ENCODE data around the gene RND2.
A peak's percentile ranks its signal among the peaks of the same experiment; 100 is the strongest.
"Not testable (repeated sequence)": the region's sequence is repeated elsewhere in the genome, so short reads cannot be mapped to it uniquely, and the experiment has no call there.

Gene RND2, protein sequence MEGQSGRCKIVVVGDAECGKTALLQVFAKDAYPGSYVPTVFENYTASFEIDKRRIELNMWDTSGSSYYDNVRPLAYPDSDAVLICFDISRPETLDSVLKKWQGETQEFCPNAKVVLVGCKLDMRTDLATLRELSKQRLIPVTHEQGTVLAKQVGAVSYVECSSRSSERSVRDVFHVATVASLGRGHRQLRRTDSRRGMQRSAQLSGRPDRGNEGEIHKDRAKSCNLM

DNA sequence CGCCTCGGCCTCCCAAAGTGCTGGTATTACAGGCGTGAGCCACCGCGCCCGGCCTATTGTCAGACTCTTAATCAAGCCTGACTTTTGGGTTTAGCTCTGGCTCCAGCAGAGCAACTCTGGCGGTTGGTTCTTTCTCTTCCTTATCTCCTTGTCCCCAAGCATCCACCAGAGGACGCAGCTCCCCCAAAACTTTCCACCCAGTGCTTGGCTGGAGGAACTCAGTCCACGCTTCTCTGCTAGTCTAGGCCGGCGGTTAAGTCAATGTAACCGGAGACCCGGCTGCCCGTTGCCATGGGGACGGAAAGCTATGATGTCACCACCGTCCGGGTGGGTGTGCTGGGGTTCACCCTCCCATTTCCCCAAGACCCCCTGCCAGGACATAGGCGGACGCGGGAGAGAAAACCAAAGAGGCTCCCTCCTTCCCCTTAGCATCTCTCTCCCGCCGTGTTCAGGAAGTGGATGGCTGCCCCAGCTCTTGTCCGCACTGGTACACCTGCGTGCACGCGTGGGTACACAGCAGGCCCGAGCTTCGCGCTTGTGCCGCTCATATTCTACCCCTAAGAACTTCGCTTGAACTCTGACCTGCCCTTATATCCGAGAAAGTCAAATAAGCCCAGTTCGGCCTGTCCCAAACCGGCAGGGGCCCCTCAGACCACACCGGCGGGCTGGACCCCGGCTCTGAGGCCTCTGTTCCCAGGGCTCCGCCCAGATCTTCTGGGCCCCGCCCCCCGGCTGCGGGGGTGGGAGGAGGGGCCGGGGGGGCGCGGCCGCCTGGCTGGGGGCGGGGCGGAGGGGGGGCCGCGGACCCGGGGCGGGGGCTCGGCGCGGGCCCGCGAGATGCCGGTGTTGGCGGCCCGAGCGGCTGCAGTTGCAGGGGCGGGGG, at the start of gene RND2:
TSS of gene RND2 (plus strand) at position 825 of the 883 bp plus-strand sequence. CDS start 117 bp downstream, outside the sequence.
- H3K27me3 ChIP-seq (ENCODE audit: control insufficient read depth, insufficient read depth, low read length) = no peaks in the 10 kb centered on the region
- H3K4me1 ChIP-seq (ENCODE audit: control insufficient read depth, insufficient read depth, low read length) = peaks cover 16% of the 10 kb centered on the region
- no CpG with 5 or more reads among the region's 61 CpGs for WGBS (ENCODE audit: insufficient coverage, insufficient read length)
- H3K36me3 ChIP-seq (ENCODE audit: control insufficient read depth, insufficient read depth, low read length) = no peaks in the 10 kb centered on the region
- peak within 1 kb of the TSS; percentile 53 for H3K4me3 ChIP-seq (ENCODE audit: low read length)
- H3K27ac ChIP-seq (ENCODE audit: low read length) = no peak within 1 kb of the TSS
- DNase-seq (ENCODE audit: low read depth, low spot score) = peak; percentile 96
- no peaks in the 10 kb centered on the region for H3K9me3 ChIP-seq (ENCODE audit: control insufficient read depth, insufficient read depth, low read length)

DNA sequence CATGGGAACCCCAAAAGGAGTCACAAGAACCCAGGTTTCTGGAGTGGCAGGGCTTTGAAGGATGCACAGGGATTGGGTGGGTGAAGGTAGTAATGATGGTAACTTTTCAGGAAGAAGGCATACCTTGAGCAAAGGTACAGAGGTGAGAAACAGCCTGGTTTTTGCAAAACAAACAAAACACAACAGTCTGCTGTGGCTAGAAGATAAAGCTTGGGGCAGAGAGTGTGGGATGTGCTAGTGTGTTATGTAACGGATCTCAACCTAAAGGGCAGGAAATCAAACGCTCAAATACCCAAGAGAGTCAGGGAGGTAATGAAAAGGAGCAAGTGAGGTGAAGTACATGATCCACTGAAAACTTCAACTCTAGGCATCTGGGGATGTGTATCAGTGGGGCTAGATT, 49.8 kb upstream of the RND2 start:
- H3K9me3 ChIP-seq (ENCODE audit: control insufficient read depth, insufficient read depth, low read length) = no peaks in the 10 kb centered on the region
- WGBS (ENCODE audit: insufficient coverage, insufficient read length) = no CpG with 5 or more reads among the region's 2 CpGs
- H3K4me3 ChIP-seq (ENCODE audit: low read length) = no peak overlapping the region
- H3K4me1 ChIP-seq (ENCODE audit: control insufficient read depth, insufficient read depth, low read length) = peaks cover 3% of the 10 kb centered on the region; the same call in 1 of the 2 replicates
- no peak overlapping the region for H3K27ac ChIP-seq (ENCODE audit: low read length)
- H3K36me3 ChIP-seq (ENCODE audit: control insufficient read depth, insufficient read depth, low read length) = no peaks in the 10 kb centered on the region
- no peak for DNase-seq (ENCODE audit: low read depth, low spot score)
- no peaks in the 10 kb centered on the region for H3K27me3 ChIP-seq (ENCODE audit: control insufficient read depth, insufficient read depth, low read length)

DNA sequence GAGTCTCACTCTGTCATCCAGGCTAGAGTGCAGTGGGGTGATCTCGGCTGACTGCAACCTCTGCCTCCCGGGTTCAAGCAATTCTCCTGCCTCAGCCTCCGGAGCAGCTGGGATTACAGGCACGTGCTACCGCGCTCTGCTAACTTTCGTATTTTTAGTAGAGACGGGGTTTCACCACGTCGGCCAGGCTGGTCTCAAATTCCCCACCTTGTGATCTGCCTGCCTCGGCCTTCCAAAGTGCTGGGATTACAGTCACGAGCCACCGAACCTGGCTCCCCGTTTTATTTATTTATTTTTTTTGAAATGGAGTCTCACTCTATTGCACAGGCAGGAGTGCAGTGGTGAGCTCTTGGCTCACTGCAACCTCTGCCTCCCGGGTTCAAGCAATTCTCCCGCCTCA, 49.3 kb upstream of the RND2 start:
- H3K27ac ChIP-seq (ENCODE audit: low read length); DNase-seq (ENCODE audit: low read depth, low spot score): not testable (repeated sequence)
- no CpG with 5 or more reads among the region's 16 CpGs for WGBS (ENCODE audit: insufficient coverage, insufficient read length)

DNA sequence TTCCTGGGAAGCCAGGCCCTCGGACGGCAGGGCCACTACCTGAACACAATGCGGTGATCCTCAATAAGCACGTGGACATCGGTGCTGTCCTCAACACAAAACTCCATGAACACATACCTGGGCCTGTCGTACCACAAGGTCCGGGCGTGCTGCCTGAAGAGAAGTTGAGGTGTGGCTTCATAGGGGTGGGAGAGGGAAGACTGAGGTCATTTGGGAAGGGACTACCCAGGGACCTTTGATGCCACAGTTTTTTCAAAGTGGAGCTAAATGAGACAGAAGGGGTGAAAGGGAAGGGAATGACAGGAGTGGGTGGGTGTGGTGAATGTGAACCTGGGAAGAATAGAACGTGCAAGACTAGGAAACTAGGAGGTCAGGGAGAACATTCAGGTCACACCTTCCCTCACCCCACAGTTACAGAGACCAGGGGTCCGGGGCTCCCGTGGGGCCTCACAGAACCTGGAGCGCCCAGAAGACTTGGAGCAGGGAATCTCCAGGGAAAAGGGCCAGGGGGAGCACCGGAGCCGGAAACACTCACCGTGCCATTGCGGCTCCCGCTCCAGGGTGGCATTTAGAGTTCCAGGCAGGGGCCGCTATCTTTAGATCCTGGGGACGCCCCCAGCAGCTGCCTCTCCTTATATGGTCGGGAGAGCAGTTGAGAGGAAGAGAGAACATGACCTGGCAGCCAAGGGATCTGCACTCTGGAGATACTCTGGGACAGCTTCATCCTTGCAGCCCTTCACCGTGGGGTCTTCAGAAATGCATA, 45.3 kb upstream of the RND2 start, which contains the start of gene PTGES3L:
TSS of gene PTGES3L (minus strand) at position 570 of the 763 bp plus-strand sequence. CDS start at position 543, 27 bp downstream.
- Histone ChIP-seq H3K4me3 (ENCODE audit: low read length) (peak within 1 kb of the TSS; percentile 96), H3K36me3 (ENCODE audit: control insufficient read depth, insufficient read depth, low read length) (no peaks in the 10 kb centered on the region), H3K27me3 (ENCODE audit: control insufficient read depth, insufficient read depth, low read length) (no peaks in the 10 kb centered on the region), H3K9me3 (ENCODE audit: control insufficient read depth, insufficient read depth, low read length) (no peaks in the 10 kb centered on the region), H3K4me1 (ENCODE audit: control insufficient read depth, insufficient read depth, low read length) (peaks cover 3% of the 10 kb centered on the region; the same call in 1 of the 2 replicates), H3K27ac (ENCODE audit: low read length) (no peak within 1 kb of the TSS)
- no CpG with 5 or more reads among the region's 21 CpGs for WGBS (ENCODE audit: insufficient coverage, insufficient read length)
- DNase-seq (ENCODE audit: low read depth, low spot score) = no peak

More for the DNA sequence above, 49.3 kb upstream of the RND2 start:
- H3K4me1 ChIP-seq (ENCODE audit: control insufficient read depth, insufficient read depth, low read length); H3K4me3 ChIP-seq (ENCODE audit: low read length); H3K27me3 ChIP-seq (ENCODE audit: control insufficient read depth, insufficient read depth, low read length); H3K9me3 ChIP-seq (ENCODE audit: control insufficient read depth, insufficient read depth, low read length); H3K36me3 ChIP-seq (ENCODE audit: control insufficient read depth, insufficient read depth, low read length): not testable (repeated sequence)

DNA sequence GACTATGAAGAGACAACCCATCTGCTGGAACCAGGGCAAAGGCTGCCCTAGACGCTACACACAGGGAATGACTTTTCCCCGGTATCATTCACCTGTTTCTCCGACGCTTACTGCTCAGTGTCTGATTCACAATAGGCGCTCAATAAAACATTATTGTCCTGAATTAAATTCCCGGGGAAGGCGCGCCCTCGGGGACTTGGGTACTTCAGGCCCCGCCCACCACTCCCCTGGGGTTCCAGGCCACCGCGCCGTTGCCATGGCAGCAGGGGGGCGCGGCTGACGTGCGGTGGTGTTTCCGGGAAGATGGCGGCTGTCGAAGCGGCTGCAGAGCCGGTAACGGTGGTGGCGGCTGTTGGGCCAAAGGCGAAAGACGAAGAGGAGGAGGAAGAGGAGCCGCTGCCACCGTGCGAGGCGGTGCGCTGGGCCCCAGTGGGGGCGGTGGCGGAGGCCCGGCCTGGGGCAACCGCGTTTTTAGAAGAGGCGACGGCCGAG, 44.7 kb upstream of the RND2 start, which contains the start of gene RUNDC1:
TSS of gene RUNDC1 (plus strand) at position 292 of the 492 bp plus-strand sequence. CDS start at position 304, 12 bp downstream.
- peak within 1 kb of the TSS; percentile 96 for H3K4me3 ChIP-seq (ENCODE audit: low read length)
- peaks cover 3% of the 10 kb centered on the region; the same call in 1 of the 2 replicates for H3K4me1 ChIP-seq (ENCODE audit: control insufficient read depth, insufficient read depth, low read length)
- no peak for DNase-seq (ENCODE audit: low read depth, low spot score)
- H3K36me3 ChIP-seq (ENCODE audit: control insufficient read depth, insufficient read depth, low read length) = peaks cover 2% of the 10 kb centered on the region; the same call in 1 of the 2 replicates
- no peaks in the 10 kb centered on the region for H3K9me3 ChIP-seq (ENCODE audit: control insufficient read depth, insufficient read depth, low read length)
- WGBS (ENCODE audit: insufficient coverage, insufficient read length) = no CpG with 5 or more reads among the region's 39 CpGs
- no peak within 1 kb of the TSS for H3K27ac ChIP-seq (ENCODE audit: low read length)
- no peaks in the 10 kb centered on the region for H3K27me3 ChIP-seq (ENCODE audit: control insufficient read depth, insufficient read depth, low read length)

DNA sequence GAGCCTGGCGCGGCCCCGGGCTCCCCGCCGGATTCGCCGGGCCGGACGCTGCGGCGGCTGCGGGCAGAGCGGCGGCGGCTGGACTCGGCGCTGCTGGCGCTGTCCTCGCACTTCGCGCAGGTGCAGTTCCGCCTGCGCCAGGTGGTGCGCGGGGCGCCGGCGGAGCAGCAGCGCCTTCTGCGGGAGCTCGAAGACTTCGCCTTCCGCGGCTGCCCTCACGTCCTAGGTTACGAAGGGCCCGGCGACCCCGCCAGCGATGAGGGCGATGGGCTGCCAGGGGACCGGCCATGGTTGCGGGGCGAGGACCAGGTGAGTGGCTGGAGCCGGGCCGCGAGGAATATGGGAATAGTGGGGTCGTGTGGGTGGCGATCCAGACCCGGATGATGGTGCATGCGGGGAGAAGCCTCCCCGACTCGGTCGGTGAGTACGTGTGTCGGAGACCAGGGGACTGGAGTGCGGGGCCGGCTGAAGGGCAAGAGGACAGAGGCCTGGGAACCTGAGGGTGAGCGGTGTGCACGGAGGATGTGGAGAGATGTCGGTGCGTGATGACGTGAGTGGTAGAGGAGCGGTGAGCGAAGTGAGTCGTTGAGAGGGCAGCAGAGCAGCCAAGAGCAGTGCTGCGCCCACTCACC, 44.1 kb upstream of the RND2 start:
- DNase-seq (ENCODE audit: low read depth, low spot score) = no peak
- WGBS (ENCODE audit: insufficient coverage, insufficient read length) = no CpG with 5 or more reads among the region's 67 CpGs
- Histone ChIP-seq H3K27ac (ENCODE audit: low read length) (no peak overlapping the region), H3K36me3 (ENCODE audit: control insufficient read depth, insufficient read depth, low read length) (peaks cover 2% of the 10 kb centered on the region; the same call in 1 of the 2 replicates), H3K4me1 (ENCODE audit: control insufficient read depth, insufficient read depth, low read length) (peaks cover 3% of the 10 kb centered on the region; the same call in 1 of the 2 replicates), H3K9me3 (ENCODE audit: control insufficient read depth, insufficient read depth, low read length) (no peaks in the 10 kb centered on the region), H3K27me3 (ENCODE audit: control insufficient read depth, insufficient read depth, low read length) (no peaks in the 10 kb centered on the region), H3K4me3 (ENCODE audit: low read length) (peak overlapping the region; percentile 96)

DNA sequence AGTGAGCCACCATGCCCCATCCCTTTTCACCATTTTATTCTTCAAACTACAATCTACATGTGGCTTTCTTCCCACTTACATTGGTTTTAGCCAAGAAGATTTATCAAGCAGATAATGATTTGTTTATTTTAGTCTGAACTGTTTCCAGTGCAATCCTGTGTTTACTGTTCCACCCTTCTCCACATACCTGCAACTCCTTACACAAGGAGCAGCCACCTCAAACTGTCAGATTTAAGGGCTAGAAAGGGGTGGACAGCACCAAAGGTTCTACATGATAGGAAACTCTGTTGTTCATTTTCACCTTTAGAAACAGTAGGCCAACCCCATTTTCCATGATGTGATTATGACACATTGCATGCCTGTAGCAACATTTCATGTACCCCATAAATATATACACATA, 42.8 kb upstream of the RND2 start:
- Histone ChIP-seq H3K27me3 (ENCODE audit: control insufficient read depth, insufficient read depth, low read length) (no peaks in the 10 kb centered on the region), H3K27ac (ENCODE audit: low read length) (no peak overlapping the region), H3K9me3 (ENCODE audit: control insufficient read depth, insufficient read depth, low read length) (no peaks in the 10 kb centered on the region), H3K4me1 (ENCODE audit: control insufficient read depth, insufficient read depth, low read length) (peaks cover 3% of the 10 kb centered on the region; the same call in 1 of the 2 replicates), H3K36me3 (ENCODE audit: control insufficient read depth, insufficient read depth, low read length) (peaks cover 5% of the 10 kb centered on the region; the same call in 1 of the 2 replicates), H3K4me3 (ENCODE audit: low read length) (no peak overlapping the region)
- DNase-seq (ENCODE audit: low read depth, low spot score) = no peak

DNA sequence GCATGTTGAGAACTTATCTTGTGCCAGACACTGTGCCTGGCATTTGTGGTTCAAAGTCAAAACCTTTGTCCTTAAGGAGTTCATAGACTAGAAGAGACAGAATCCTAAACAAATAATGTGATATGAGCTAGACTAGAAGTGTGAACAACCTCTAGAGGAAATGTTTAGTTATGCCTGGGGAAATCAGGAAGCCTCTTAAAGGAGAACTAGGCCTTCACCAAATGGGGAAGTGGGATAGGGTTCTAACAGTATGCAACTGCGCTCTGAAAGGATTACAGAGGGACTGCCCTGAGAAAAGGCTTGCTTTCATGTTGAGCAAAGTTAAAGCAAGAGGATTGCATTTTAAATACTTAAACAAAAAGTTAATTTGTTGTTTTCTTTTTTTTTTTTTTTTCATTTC, 39.8 kb upstream of the RND2 start:
- WGBS (ENCODE audit: insufficient coverage, insufficient read length) = no CpG with 5 or more reads among the region's 1 CpG
- peaks cover 15% of the 10 kb centered on the region; the same call in 1 of the 2 replicates for H3K36me3 ChIP-seq (ENCODE audit: control insufficient read depth, insufficient read depth, low read length)
- no peak overlapping the region for H3K4me3 ChIP-seq (ENCODE audit: low read length)
- no peaks in the 10 kb centered on the region for H3K9me3 ChIP-seq (ENCODE audit: control insufficient read depth, insufficient read depth, low read length)
- no peak for DNase-seq (ENCODE audit: low read depth, low spot score)
- no peaks in the 10 kb centered on the region for H3K27me3 ChIP-seq (ENCODE audit: control insufficient read depth, insufficient read depth, low read length)
- no peak overlapping the region for H3K27ac ChIP-seq (ENCODE audit: low read length)
- no peaks in the 10 kb centered on the region for H3K4me1 ChIP-seq (ENCODE audit: control insufficient read depth, insufficient read depth, low read length)

DNA sequence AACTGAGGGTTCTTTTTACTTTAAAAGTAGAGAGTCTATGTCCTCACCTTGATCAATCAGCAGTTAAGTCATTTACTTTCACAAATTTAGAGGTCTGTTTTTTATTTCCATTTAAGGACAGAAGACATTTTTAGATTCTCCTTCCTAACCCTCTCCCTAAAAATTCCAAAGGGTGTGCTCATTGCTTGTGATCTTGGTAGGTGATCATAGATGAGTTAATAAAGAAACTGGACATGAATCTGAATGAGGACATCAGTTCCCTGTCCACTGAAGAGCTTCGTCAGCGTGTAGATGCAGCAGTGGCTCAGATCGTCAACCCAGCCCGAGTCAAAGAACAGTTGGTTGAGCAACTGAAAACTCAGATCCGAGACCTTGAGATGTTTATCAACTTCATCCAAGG, 35.9 kb upstream of the RND2 start:
- H3K36me3 ChIP-seq (ENCODE audit: control insufficient read depth, insufficient read depth, low read length) = peaks cover 31% of the 10 kb centered on the region
- no CpG with 5 or more reads among the region's 5 CpGs for WGBS (ENCODE audit: insufficient coverage, insufficient read length)
- H3K27me3 ChIP-seq (ENCODE audit: control insufficient read depth, insufficient read depth, low read length) = no peaks in the 10 kb centered on the region
- DNase-seq (ENCODE audit: low read depth, low spot score) = no peak
- no peak overlapping the region for H3K4me3 ChIP-seq (ENCODE audit: low read length)
- H3K4me1 ChIP-seq (ENCODE audit: control insufficient read depth, insufficient read depth, low read length) = no peaks in the 10 kb centered on the region
- H3K9me3 ChIP-seq (ENCODE audit: control insufficient read depth, insufficient read depth, low read length) = no peaks in the 10 kb centered on the region
- H3K27ac ChIP-seq (ENCODE audit: low read length) = no peak overlapping the region
